ENCODE measurements around the gene TPSB2. TPM values are rescaled to one million over a fixed set of nuclear protein-coding genes. Genes with fewer than 3 reads are reported as not detected.

Gene TPSB2
- total RNA-seq, 1 experiment from 2014 or later = not detected

GRCh38 chr16:1195393-1195666 lies 34.7 kb downstream of the TPSB2 start:
- intact Hi-C loops (cut with micrococcal nuclease) = no loop called here
- no peak for TF ChIP-seq CTCF (conservative IDR thresholded peaks at IDR 0.05; ENCODE audit: low read depth, low read length)
- TF ChIP-seq EZH2 (IDR thresholded peaks at IDR 0.05; ENCODE audit: low read length, unreplicated experiment) = no peak
- no peak for TF ChIP-seq EZH2phosphoT487 (IDR thresholded peaks at IDR 0.05; ENCODE audit: borderline replicate concordance, low read length)
- Histone ChIP-seq H2AFZ (ENCODE audit: low read length) (no peak overlapping the region), H3K27me3 (ENCODE audit: low read length) (no peaks in the 10 kb centered on the region), H3F3A (ENCODE audit: low read length, unreplicated experiment) (no peaks in the 10 kb centered on the region), H3K27ac (ENCODE audit: low read length) (no peak overlapping the region), H3K36me3 (ENCODE audit: low read depth, low read length) (no peaks in the 10 kb centered on the region), H3K9me2 (replicated peaks; ENCODE audit: low read length) (no peaks in the 10 kb centered on the region), H3K4me1 (ENCODE audit: insufficient read depth, low read length) (no peaks in the 10 kb centered on the region), H3K4me2 (ENCODE audit: low read length) (no peak overlapping the region), H3K9me3 (ENCODE audit: low read length) (no peaks in the 10 kb centered on the region), H3K9ac (ENCODE audit: low read length) (no peak overlapping the region), H4K20me1 (ENCODE audit: low read length) (no peaks in the 10 kb centered on the region), H3K79me2 (ENCODE audit: low read length) (no peaks in the 10 kb centered on the region), H3K4me3 (ENCODE audit: low read length) (no peak overlapping the region)
- ChIA-PET CTCF (no interaction called here), POLR2A (ENCODE audit: unreplicated experiment) (no interaction called here)
- no peak for ATAC-seq
- no peak for DNase-seq
- BruUV-seq (replicated peaks) = no TSS peak

DNA sequence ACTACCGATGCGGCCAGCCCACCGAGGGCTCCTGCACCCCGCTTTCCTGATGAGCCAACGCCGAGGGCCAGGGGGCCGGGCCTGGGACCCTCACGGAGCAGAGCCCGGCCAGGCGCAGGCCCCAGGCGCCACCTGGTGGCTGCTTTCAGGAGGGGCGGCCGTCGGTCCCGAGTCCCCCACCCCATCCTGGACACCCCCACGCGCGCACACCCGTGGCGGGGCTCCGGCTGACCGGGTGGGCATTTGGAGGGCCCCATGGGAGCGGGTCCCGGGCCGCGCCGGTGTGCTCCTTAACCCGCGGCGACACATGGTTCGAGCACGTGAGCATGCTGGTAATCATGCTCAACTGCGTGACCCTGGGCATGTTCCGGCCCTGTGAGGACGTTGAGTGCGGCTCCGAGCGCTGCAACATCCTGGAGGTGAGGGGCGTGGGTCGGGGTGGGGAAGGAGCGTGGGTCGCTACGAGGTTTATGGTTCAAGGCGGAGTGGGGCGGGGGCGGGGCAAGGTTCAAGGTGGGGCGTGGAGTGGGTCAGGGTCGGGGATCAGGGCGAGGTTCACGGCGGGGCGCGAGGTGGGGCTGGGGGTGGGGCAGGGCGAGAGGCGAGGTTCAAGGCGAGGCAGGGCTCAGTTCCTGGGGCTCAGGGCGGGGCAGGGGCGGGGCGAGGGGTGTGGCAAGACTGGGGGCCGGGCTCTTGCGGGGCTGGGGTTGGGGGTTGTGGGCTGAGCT lies 35.2 kb downstream of the TPSB2 start:
- H3K4me1 ChIP-seq (ENCODE audit: insufficient read depth, low read length) = no peaks in the 10 kb centered on the region
- H3K27me3 ChIP-seq (ENCODE audit: low read length) = no peaks in the 10 kb centered on the region

More for the DNA sequence above, 35.2 kb downstream of the TPSB2 start:
- POLR2A ChIA-PET (ENCODE audit: unreplicated experiment) = interaction anchor here (0.7 kb wide), 1 partner anchor 12 kb away, joined by 4 read pairs; no protein-coding TSS in a partner anchor
- DNase-seq (no peak), ATAC-seq (peak; percentile 42)
- Histone ChIP-seq H3K36me3 (ENCODE audit: low read depth, low read length) (no peaks in the 10 kb centered on the region), H4K20me1 (ENCODE audit: low read length) (no peaks in the 10 kb centered on the region), H3K4me2 (ENCODE audit: low read length) (0 out of 2 replicates have a peak overlapping the region, but pooled peaks have one; percentile 37), H3K9me2 (replicated peaks; ENCODE audit: low read length) (no peaks in the 10 kb centered on the region), H2AFZ (ENCODE audit: low read length) (no peak overlapping the region), H3K79me2 (ENCODE audit: low read length) (no peaks in the 10 kb centered on the region), H3K27ac (ENCODE audit: low read length) (no peak overlapping the region), H3F3A (ENCODE audit: low read length, unreplicated experiment) (no peaks in the 10 kb centered on the region), H3K4me3 (ENCODE audit: low read length) (no peak overlapping the region), H3K9ac (ENCODE audit: low read length) (no peak overlapping the region), H3K9me3 (ENCODE audit: low read length) (no peaks in the 10 kb centered on the region)
- TF ChIP-seq EZH2 (IDR thresholded peaks at IDR 0.05; ENCODE audit: low read length, unreplicated experiment) (no peak), CTCF (conservative IDR thresholded peaks at IDR 0.05; ENCODE audit: low read depth, low read length) (peak; percentile 75)
- CTCF ChIA-PET = interaction anchor here (1.0 kb wide), 1 partner anchor 44 kb away, joined by 3 read pairs; no protein-coding TSS in a partner anchor
- intact Hi-C loops (cut with micrococcal nuclease) = no loop called here
- no TSS peak for BruUV-seq (replicated peaks)
